Transverse colon (tissue), 4 donors: ENCODE measurements around the gene IAH1. TPM values are rescaled to one million over a fixed set of nuclear protein-coding genes. Genes with fewer than 3 reads are reported as not detected.

Experiments
- DNase-seq: peaks from one replicate; pipeline ENCODE4 v3.0.0-alpha.2; 2019
- H3K27ac ChIP-seq, 4 donors: fragments of 200-600 bp; sonication (generic); 2 replicates each; pipeline ENCODE4 v1.5.1; 2016 to 2018; ENCODE audit warnings: inconsistent platforms in 4 of 4
- H3K27me3 ChIP-seq: fragments of 200-600 bp; sonication (generic); 2 replicates; pipeline ENCODE4 v1.5.1; 2017; ENCODE audit warnings: inconsistent platforms
- H3K36me3 ChIP-seq, 4 donors: fragments of 200-600 bp; sonication (generic); 2 replicates each; pipeline ENCODE4 v1.5.1; 2017 to 2019; ENCODE audit warnings: inconsistent platforms in 4 of 4
- H3K4me1 ChIP-seq, 4 donors: fragments of 200-600 bp; sonication (generic); 2 replicates each; pipeline ENCODE4 v1.5.1; 2017 to 2020; ENCODE audit warnings: inconsistent platforms in 4 of 4
- H3K4me3 ChIP-seq, 4 donors: fragments of 200-600 bp; sonication (generic); 1 replicate in 1 of 4; 2 replicates in 3 of 4; pipeline versions ENCODE4 v1.5.1 to v1.6.1; 2017 to 2019; ENCODE audit warnings: inconsistent platforms in 4 of 4
- H3K9me3 ChIP-seq, 2 donors: fragments of 200-600 bp; sonication (generic); 2 replicates each; pipeline ENCODE4 v1.5.1; 2017 to 2019; ENCODE audit warnings: inconsistent platforms in 2 of 2
- EP300 ChIP-seq: sonication (generic); formaldehyde crosslinking; IDR thresholded peaks from one replicate; pipeline ENCODE4 v1.6.1; 2017; ENCODE audit warnings: antibody characterized with exemption, low read depth
- POLR2A ChIP-seq: fragments of 450-650 bp; IDR thresholded peaks from one replicate; pipeline ENCODE4 v1.6.1; 2016; ENCODE audit warnings: antibody characterized with exemption, mild to moderate bottlenecking, moderate library complexity
- POLR2AphosphoS5 ChIP-seq, 3 donors: sonication (generic); formaldehyde crosslinking; IDR thresholded peaks; one replicate each; pipeline ENCODE4 v1.6.1; 2016; ENCODE audit warnings: antibody characterized with exemption in 3 of 3
- WGBS, 2 donors: methylation state at CpG; one replicate each; pipeline ENCODE4 v1.1.5; 2018; ENCODE audit warnings: low coverage in 1 of 2; 5-methylcytosine and 5-hydroxymethylcytosine counted together
- in situ Hi-C, 4 donors: fragments of 200-750 bp; cut with MboI; loops; one replicate each; pipeline versions ENCODE4 v1.15.0 to v1.15.1; 2017; ENCODE audit warnings: low sequenced_read_pairs in 3 of 4, low pct_ligation_motif_present in 1 of 4, low pct_unique_long_range_greater_than_20kb in 1 of 4
- intact Hi-C: fragments of 100-400 bp; cut with DNase I; formaldehyde crosslinking; loops from one replicate; pipeline ENCODE4 v1.15.1; 2023; ENCODE audit warnings: low total_unique reads
- total RNA-seq, 4 donors: library from RNA; depleted of rRNA; stranded (reverse); fragments of >200 nt; gene quantifications; one replicate each; pipeline ENCODE4 v1.1.0, GENCODE V29; 2016
- TF ChIP-seq, protein P1 (sequence below), 5 experiments: fragments of 200-600 bp in 3 of 5; fragments of 450-650 bp in 2 of 5; sonication (generic) in 3 of 5; IDR thresholded peaks; 1 replicate in 2 of 5; 2 replicates in 3 of 5; pipeline ENCODE4 v1.5.1; 2016 to 2017; ENCODE audit warnings: antibody characterized with exemption in 5 of 5, inconsistent platforms in 3 of 5, mild to moderate bottlenecking in 2 of 5, moderate library complexity in 1 of 5

IAH1 gene
- total RNA-seq, 4 donors from 2014 or later: 19.1 to 50.1 (median 40.1) TPM

- no peak overlapping the region for H3K27ac ChIP-seq
- H3K4me3 ChIP-seq: no peak overlapping the region
- H3K9me3 ChIP-seq: no peaks in the 10 kb centered on the region
- no peaks in the 10 kb centered on the region for H3K27me3 ChIP-seq
- H3K36me3 ChIP-seq: peaks cover 0 to 18% (median 0%) of the 10 kb centered on the region in 4 donors
- peaks cover 0 to 18% (median 0%) of the 10 kb centered on the region in 4 donors for H3K4me1 ChIP-seq
- in situ Hi-C loops (no loop called here), intact Hi-C loops (no loop called here)
- no peak for DNase-seq
- no peak for TF ChIP-seq POLR2A
- TF ChIP-seq, protein P1, sequence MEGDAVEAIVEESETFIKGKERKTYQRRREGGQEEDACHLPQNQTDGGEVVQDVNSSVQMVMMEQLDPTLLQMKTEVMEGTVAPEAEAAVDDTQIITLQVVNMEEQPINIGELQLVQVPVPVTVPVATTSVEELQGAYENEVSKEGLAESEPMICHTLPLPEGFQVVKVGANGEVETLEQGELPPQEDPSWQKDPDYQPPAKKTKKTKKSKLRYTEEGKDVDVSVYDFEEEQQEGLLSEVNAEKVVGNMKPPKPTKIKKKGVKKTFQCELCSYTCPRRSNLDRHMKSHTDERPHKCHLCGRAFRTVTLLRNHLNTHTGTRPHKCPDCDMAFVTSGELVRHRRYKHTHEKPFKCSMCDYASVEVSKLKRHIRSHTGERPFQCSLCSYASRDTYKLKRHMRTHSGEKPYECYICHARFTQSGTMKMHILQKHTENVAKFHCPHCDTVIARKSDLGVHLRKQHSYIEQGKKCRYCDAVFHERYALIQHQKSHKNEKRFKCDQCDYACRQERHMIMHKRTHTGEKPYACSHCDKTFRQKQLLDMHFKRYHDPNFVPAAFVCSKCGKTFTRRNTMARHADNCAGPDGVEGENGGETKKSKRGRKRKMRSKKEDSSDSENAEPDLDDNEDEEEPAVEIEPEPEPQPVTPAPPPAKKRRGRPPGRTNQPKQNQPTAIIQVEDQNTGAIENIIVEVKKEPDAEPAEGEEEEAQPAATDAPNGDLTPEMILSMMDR (IDR thresholded peaks at IDR 0.05): no peak
- TF ChIP-seq POLR2AphosphoS5 (IDR thresholded peaks at IDR 0.05): no peak
- no peak for TF ChIP-seq EP300
- WGBS, 2 donors: 88 to 95% methylated on average over 6 of the region's 6 CpGs
These were observed 62.2 kb downstream of the IAH1 start for GRCh38 chr2:9536504-9536903.

DNA sequence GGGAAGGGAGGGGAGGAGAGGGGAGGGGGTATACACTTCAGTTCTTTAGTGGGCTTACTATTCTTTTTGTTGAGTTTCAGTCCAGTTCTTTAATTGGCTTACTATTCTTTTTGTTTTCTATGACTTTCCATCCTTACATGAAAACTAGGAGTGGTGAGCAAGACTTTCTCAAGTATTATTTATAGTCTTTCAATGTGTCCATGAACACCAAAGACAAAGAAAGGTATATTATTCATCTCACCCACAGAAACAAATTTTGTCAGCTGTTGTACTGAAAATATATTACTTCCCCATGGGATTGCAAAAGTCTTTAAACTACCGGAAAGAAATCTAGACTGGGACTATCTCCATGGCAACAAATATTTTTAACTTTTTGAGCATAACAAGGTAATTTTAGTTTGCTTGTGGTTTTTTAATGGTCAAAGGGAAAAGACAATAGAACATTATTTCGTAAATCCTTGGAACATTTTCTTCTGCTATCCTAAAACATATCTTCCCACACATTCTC, 63.7 kb downstream of the IAH1 start:
- peaks cover 0 to 18% (median 0%) of the 10 kb centered on the region in 4 donors for H3K36me3 ChIP-seq
- H3K4me3 ChIP-seq: no peak overlapping the region
- no peaks in the 10 kb centered on the region for H3K27me3 ChIP-seq
- no peak for DNase-seq
- WGBS, 2 donors: 63 to 75% methylated on average over 2 of the region's 2 CpGs
- H3K4me1 ChIP-seq: peaks cover 0 to 21% (median 0%) of the 10 kb centered on the region in 4 donors
- H3K27ac ChIP-seq: peak overlapping the region in 2 of 4 donors; percentile 0 to 63
- in situ Hi-C loops (no loop called here), intact Hi-C loops (no loop called here)
- H3K9me3 ChIP-seq: no peaks in the 10 kb centered on the region
- TF ChIP-seq POLR2AphosphoS5 (IDR thresholded peaks at IDR 0.05) (no peak), EP300 (no peak), POLR2A (no peak)
- TF ChIP-seq, protein P1 (IDR thresholded peaks at IDR 0.05): no peak

Other genes starting within 250 kb of the IAH1 start
- gene ITGB1BP1, start 51.0 kb upstream of the IAH1 start, total RNA-seq: 10 to 100 TPM; 10.7 to 27.7 (median 21.7) TPM
- gene CPSF3, start 50.9 kb upstream of the IAH1 start, total RNA-seq: 100 to 1,000 TPM in 1 of 4 donors, 10 to 100 TPM in 3; 17.6 to 173 (median 22.2) TPM
- 10 to 100 TPM; 11.2 to 36.4 (median 17.0) TPM for gene ADAM17, start 81.3 kb downstream of the IAH1 start, total RNA-seq
- gene YWHAQ, start 156.4 kb downstream of the IAH1 start, total RNA-seq: 100 to 1,000 TPM in 3 of 4 donors, 10 to 100 TPM in 1; 84.0 to 189 (median 145) TPM